Hindlimb muscle (tissue), 1 donor: Measurements from ENCODE around the gene MSMB. TPM values are rescaled to one million over a fixed set of nuclear protein-coding genes. Genes with fewer than 3 reads are reported as not detected.
"Not testable (repeated sequence)": the region's sequence is repeated elsewhere in the genome, so short reads cannot be mapped to it uniquely, and the experiment has no call there.

Experiments
- DNase-seq: peaks from one replicate; pipeline ENCODE4 v3.0.0-alpha.2; 2013
- polyA plus RNA-seq: library from polyadenylated mRNA; unstranded; fragments of 120-200 nt; gene quantifications from one replicate; pipeline ENCODE4 v1.2.1, GENCODE V29; 2013; ENCODE audit not compliant: insufficient read length

MSMB gene
- polyA plus RNA-seq, 1 donor = not detected

DNA sequence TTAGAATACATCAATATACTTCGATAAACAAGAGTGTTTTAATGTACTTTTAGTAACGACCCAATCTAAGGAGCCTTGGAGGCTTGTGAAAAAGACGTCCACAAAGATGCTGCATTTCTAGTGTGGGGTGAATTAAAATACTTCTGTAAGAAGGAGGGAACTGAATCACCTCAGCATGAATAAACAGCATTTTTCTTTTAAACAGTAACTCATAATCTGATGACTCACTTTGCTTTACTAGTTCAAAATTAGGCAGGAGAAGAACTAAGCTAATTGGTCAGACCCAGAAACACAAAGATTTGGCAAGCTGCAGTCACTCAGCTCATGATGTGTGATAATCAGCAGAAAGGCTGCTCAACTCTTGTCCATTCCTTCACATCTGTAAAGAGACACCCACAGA lies 39.9 kb downstream of the MSMB start:
- DNase-seq = no peak

- DNase-seq = no peak
These were observed 40.7 kb downstream of the MSMB start for GRCh38 chr10:46005383-46005782.

DNA sequence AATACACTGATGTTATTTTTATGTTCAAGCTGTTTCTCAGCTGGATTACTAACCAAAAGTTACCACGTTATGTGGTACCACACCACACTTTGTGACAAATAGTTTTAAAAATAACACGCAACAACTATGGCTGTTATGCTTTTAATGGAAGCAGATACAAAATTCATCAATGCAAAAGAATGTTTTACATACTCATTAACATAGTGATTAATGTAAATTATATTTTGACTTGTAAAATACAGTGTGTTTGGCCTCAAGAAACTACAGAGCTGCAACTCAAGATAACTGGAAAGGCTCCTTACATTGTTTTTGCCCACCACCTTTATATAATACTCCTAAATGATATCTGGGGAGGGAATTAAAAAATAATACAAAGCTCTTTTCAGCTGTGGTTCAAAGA lies 41.1 kb downstream of the MSMB start:
- no peak for DNase-seq

DNA sequence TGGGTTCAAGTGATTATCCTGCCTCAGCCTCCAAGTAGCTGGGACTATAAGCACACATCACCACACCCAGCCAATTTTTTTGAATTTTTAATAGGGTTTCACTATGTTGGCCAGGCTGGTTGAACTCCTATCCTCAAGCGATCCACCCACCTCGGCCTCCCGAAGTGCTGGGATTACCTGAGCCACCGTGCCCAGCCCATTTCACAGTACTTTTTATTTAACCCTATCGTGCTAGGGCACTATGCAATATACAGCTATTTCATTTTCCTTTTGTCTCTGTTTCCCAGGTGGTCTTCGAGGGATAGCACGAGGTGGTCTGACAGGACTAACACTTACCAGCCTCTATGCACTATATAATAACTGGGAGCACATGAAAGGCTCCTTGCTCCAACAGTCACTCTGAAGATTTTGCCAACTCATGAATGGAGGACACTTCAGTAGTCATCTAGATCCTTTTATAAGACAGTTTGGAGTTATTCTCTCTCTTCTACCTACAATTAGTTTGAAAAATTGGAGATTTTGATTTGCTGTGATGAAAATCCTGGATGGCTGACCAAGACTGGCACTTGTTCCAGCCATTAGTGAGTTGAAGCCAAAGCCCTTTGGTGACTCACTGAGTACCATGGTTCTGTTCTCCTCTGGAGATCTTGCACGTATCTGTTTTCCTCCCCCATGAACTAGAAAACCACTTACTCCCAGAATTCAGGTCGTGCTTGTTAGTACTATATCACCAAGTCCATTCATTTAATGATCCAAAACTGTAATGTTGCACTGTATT lies 43.0 kb downstream of the MSMB start:
- DNase-seq = no peak

DNA sequence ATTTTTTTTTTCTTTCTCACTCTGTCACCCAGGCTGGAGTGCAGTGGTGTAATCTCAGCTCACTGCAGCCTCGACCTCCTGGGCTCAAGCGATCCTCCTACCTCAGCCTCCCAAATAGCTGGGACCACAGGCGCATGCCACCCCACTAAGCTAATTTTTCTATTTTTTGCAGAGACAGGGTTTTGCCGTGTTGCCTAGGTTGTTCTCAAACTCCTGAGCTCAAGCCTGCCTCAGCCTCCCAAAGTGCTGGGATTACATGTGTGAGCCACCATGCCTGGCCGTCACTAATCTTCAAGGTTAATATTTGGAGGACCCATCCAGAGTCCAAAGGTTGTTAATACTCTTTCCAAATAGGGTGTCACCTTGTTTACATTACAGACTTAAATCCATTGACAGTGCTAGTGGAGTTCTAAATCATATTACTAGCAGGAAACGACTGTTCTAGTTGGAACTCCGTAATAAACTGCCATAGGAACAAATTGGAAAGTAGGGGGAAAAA lies 43.8 kb downstream of the MSMB start:
- DNase-seq = not testable (repeated sequence)

- no peak for DNase-seq
These were observed 44.8 kb downstream of the MSMB start for GRCh38 chr10:46001187-46001756.

DNA sequence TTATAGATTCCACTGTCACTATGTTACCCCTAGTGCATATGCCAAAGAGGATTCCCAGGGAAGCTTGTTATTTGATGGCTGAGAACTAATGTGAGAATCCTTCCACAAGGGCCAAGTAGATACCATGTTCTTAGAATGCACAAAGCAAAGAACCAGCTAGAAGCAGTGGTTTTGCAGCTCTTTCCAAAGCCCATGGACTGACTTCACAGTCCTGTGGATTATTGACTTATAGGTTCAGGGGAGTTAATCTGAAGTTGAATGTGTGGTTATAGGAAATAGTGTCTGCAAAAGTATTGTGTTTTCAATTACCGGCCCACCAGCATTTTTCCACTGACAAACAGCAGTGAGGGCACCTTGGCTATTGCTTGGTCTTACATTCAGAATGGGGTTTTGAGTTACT lies 45.5 kb downstream of the MSMB start:
- DNase-seq = no peak

DNA sequence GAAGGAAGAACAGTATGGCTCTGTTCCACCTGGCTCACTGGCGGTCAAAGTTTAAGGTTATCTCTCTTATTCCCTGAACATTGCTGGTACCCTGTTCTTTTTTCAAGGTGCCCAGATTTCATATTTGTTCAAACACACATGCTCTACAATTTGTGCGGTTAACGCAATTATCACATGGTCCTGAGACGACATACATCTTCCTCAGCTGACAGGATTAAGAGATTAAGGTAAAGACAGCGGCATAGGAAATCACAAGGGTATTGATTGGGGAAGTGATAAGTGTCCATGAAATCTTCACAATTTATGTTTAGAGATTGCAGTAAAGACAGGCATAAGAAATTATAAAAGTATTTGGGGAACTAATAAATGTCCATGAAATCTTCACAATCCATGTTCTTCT lies 46.1 kb downstream of the MSMB start:
- DNase-seq = not testable (repeated sequence)

DNA sequence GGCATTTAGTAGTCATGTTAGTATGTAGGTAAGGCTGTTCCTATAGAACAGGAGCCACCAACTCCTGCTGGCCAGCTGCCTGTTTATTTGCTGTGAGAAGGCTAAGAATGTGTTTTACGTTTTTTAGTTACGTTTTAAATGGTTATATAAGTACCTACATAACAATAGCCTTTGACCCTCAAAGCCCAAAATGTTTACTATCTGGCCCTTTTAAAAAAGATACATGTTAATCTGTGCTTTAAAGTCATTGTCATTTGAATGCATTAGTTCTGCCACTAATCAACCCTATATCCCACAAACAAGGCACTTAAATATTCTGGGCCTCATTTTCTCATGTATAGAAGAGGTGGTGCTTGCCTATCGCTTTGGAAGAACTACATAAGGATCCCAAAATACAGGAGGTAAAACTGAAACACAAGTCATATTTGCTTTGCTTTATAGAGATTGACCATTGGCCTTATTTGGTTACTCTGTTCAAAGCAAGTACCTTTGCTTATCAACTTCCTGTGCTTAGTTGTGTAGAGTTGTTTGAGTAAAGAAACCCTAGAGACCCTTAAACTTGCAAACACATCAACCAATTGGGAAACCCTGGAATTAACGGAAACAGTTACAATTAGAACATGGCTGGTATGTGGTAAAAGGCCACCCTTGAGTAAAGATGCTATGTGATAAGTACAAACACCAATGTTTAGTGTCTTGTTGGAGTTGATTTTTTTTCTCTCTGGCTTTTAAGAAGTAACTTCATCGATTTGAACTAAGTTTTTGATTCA lies 47.9 kb downstream of the MSMB start:
- DNase-seq = no peak

DNA sequence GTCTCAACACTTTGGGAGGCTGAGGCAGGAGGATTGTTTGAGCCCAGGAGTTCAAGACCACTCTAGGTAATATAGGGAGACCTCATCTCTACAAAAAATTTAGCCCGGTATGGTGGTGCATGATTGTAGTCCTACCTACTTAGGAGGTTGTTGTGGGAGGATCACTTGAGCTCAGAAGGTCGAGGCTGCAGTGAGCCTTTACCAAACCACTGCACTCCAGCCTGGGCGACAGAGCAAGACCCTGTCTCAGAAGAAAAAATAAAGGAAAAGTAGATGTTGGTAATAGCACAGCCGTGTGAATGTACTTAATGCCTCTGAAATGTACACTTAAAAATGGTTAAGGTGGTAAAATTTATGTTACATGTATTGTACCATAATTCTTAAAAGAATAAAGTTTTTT lies 48.5 kb downstream of the MSMB start:
- no peak for DNase-seq

GRCh38 chr10:45985590-45985989 lies 60.5 kb downstream of the MSMB start:
- not testable (repeated sequence) for DNase-seq

- DNase-seq = not testable (repeated sequence)
These were observed 61.6 kb downstream of the MSMB start for GRCh38 chr10:45984473-45984872.

- peak; percentile 13 for DNase-seq
These were observed 62.4 kb downstream of the MSMB start for GRCh38 chr10:45983538-45984186.

Other genes with a start within 250 kb of the MSMB start
- gene AGAP4, start 198.8 kb downstream of the MSMB start, polyA plus RNA-seq = 21.7 TPM
- 49.5 TPM for gene TIMM23, start 73.8 kb downstream of the MSMB start, polyA plus RNA-seq
- 104 TPM for gene NCOA4, start 15.6 kb downstream of the MSMB start, polyA plus RNA-seq
- gene ANTXRL, start 240.7 kb upstream of the MSMB start, polyA plus RNA-seq = 0.14 TPM